ENCODE data around the gene FNBP1L. TPM values are rescaled to one million over a fixed set of nuclear protein-coding genes. Genes with fewer than 3 reads are reported as not detected.

FNBP1L gene
- total RNA-seq, 1 experiment from 2014 or later = 72.7 TPM

GRCh38 chr1:93532780-93533378, 85.0 kb downstream of the FNBP1L start:
- intact Hi-C loops (cut with micrococcal nuclease; ENCODE audit: unreplicated experiment) = no loop called here
- no peak for TF ChIP-seq CTCF (IDR thresholded peaks at IDR 0.05; ENCODE audit: unreplicated experiment)
- BruUV-seq (replicated peaks) = no TSS peak
- Mint-ChIP-seq H3K27me3 (ENCODE audit: unreplicated experiment) (no peaks in the 10 kb centered on the region), H3K27ac (ENCODE audit: unreplicated experiment) (no peak overlapping the region), H3K36me3 (ENCODE audit: insufficient read depth, unreplicated experiment) (peaks cover 18% of the 10 kb centered on the region), H3K4me1 (ENCODE audit: low read depth, unreplicated experiment) (peaks cover 8% of the 10 kb centered on the region), H3K9me3 (ENCODE audit: low read depth, unreplicated experiment) (no peaks in the 10 kb centered on the region), H3K4me3 (ENCODE audit: low read depth, unreplicated experiment) (no peak overlapping the region)
- no peak for DNase-seq
- CTCF ChIA-PET = interaction anchor here (0.7 kb wide), 1 partner anchor 64 kb away, joined by 3 read pairs; no protein-coding TSS in a partner anchor

GRCh38 chr1:93533677-93534076, 85.8 kb downstream of the FNBP1L start:
- H3K4me3 Mint-ChIP-seq (ENCODE audit: low read depth, unreplicated experiment) = no peak overlapping the region
- H3K27ac Mint-ChIP-seq (ENCODE audit: unreplicated experiment) = no peak overlapping the region
- CTCF ChIA-PET = interaction anchor here (0.6 to 0.7 kb wide), 2 partner anchors 63 to 124 kb away, joined by 3 to 4 read pairs; no protein-coding TSS in a partner anchor
- H3K9me3 Mint-ChIP-seq (ENCODE audit: low read depth, unreplicated experiment) = no peaks in the 10 kb centered on the region
- BruUV-seq (replicated peaks) = no TSS peak
- peaks cover 8% of the 10 kb centered on the region for H3K4me1 Mint-ChIP-seq (ENCODE audit: low read depth, unreplicated experiment)
- no peaks in the 10 kb centered on the region for H3K27me3 Mint-ChIP-seq (ENCODE audit: unreplicated experiment)
- TF ChIP-seq CTCF (IDR thresholded peaks at IDR 0.05; ENCODE audit: unreplicated experiment) = no peak
- DNase-seq = no peak
- peaks cover 12% of the 10 kb centered on the region for H3K36me3 Mint-ChIP-seq (ENCODE audit: insufficient read depth, unreplicated experiment)
- intact Hi-C loops (cut with micrococcal nuclease; ENCODE audit: unreplicated experiment) = no loop called here

- Mint-ChIP-seq H3K9me3 (ENCODE audit: low read depth, unreplicated experiment) (no peaks in the 10 kb centered on the region), H3K27me3 (ENCODE audit: unreplicated experiment) (no peaks in the 10 kb centered on the region), H3K36me3 (ENCODE audit: insufficient read depth, unreplicated experiment) (peaks cover 5% of the 10 kb centered on the region), H3K27ac (ENCODE audit: unreplicated experiment) (no peak overlapping the region), H3K4me3 (ENCODE audit: low read depth, unreplicated experiment) (no peak overlapping the region), H3K4me1 (ENCODE audit: low read depth, unreplicated experiment) (no peaks in the 10 kb centered on the region)
- TF ChIP-seq CTCF (IDR thresholded peaks at IDR 0.05; ENCODE audit: unreplicated experiment) = no peak
- BruUV-seq (replicated peaks) = no TSS peak
- DNase-seq = no peak
- CTCF ChIA-PET = no interaction called here
- intact Hi-C loops (cut with micrococcal nuclease; ENCODE audit: unreplicated experiment) = no loop called here
These were observed 89.5 kb downstream of the FNBP1L start for GRCh38 chr1:93537396-93537795.

- no peak overlapping the region for H3K4me3 Mint-ChIP-seq (ENCODE audit: low read depth, unreplicated experiment)
- TF ChIP-seq CTCF (IDR thresholded peaks at IDR 0.05; ENCODE audit: unreplicated experiment) = no peak
- no peak overlapping the region for H3K27ac Mint-ChIP-seq (ENCODE audit: unreplicated experiment)
- peaks cover 5% of the 10 kb centered on the region for H3K36me3 Mint-ChIP-seq (ENCODE audit: insufficient read depth, unreplicated experiment)
- H3K27me3 Mint-ChIP-seq (ENCODE audit: unreplicated experiment) = no peaks in the 10 kb centered on the region
- no peaks in the 10 kb centered on the region for H3K4me1 Mint-ChIP-seq (ENCODE audit: low read depth, unreplicated experiment)
- CTCF ChIA-PET = no interaction called here
- no TSS peak for BruUV-seq (replicated peaks)
- no peak for DNase-seq
- no peaks in the 10 kb centered on the region for H3K9me3 Mint-ChIP-seq (ENCODE audit: low read depth, unreplicated experiment)
- intact Hi-C loops (cut with micrococcal nuclease; ENCODE audit: unreplicated experiment) = no loop called here
These were observed 90.0 kb downstream of the FNBP1L start for GRCh38 chr1:93537924-93538323.
